Right lobe of liver (tissue), 6 donors: ENCODE results near the gene ZCCHC7. TPM values are rescaled to one million over a fixed set of nuclear protein-coding genes. Genes with fewer than 3 reads are reported as not detected.

Source experiments
- ATAC-seq, 4 donors: fragments of 200-7000 bp; cut with Tn5 transposase; one replicate each; pipeline ENCODE4 v1.9.1; 2020; ENCODE audit warnings: mild to moderate bottlenecking in 4 of 4, moderate library complexity in 4 of 4
- DNase-seq, 3 donors: peaks; one replicate each; pipeline ENCODE4 v3.0.0-alpha.2; 2020
- H3K27ac ChIP-seq, 3 donors: fragments of 200-600 bp; one replicate each; pipeline ENCODE4 v1.8.0; 2022
- H3K27me3 ChIP-seq, 2 donors: fragments of 200-600 bp; one replicate each; pipeline ENCODE4 v1.8.0; 2022
- H3K36me3 ChIP-seq, 4 donors: fragments of 200-600 bp; sonication (generic) in 1 of 4; one replicate each; pipeline versions ENCODE4 v1.5.1 to v1.8.0; 2017 to 2022; ENCODE audit warnings: control low read depth in 1 of 4
- H3K4me1 ChIP-seq, 4 donors: fragments of 200-600 bp; sonication (generic) in 1 of 4; one replicate each; pipeline versions ENCODE4 v1.5.1 to v1.8.0; 2017 to 2022; ENCODE audit warnings: control low read depth in 1 of 4
- H3K4me3 ChIP-seq, 3 donors: fragments of 200-600 bp; one replicate each; pipeline ENCODE4 v1.8.0; 2022
- H3K9me3 ChIP-seq, 4 donors: fragments of 200-600 bp; sonication (generic) in 1 of 4; one replicate each; pipeline versions ENCODE4 v1.5.1 to v1.8.0; 2017 to 2022; ENCODE audit warnings: control low read depth in 1 of 4
- CTCF ChIP-seq, 4 donors: fragments of 200-600 bp in 3 of 4; fragments of 450-650 bp in 1 of 4; IDR thresholded peaks; one replicate each; pipeline versions ENCODE4 v1.5.1 to v1.8.0; 2016 to 2022; ENCODE audit warnings: antibody characterized with exemption in 4 of 4, mild to moderate bottlenecking in 2 of 4
- POLR2A ChIP-seq: fragments of 450-650 bp; IDR thresholded peaks from one replicate; pipeline ENCODE4 v1.6.1; 2017; ENCODE audit warnings: antibody characterized with exemption, mild to moderate bottlenecking
- WGBS: methylation state at CpG from one replicate; pipeline ENCODE4 v1.1.6; 2018; ENCODE audit warnings: low coverage, low lambda C conversion rate; ENCODE audit not compliant: insufficient coverage; ENCODE audit errors: missing lambda C conversion rate; 5-methylcytosine and 5-hydroxymethylcytosine counted together
- intact Hi-C, 2 donors: fragments of 100-400 bp; cut with DNase I; formaldehyde crosslinking; loops; one replicate each; pipeline versions ENCODE4 v1.11.2 to v1.14.1; 2022
- total RNA-seq, 6 experiments: library from RNA; depleted of rRNA in 2 of 6; stranded (reverse); fragments of >200 nt in 2 of 6; fragmentation: NEBNext Ultra II Directional in 3 of 6; extraction: Animal tissue kit (Norgen Biotek cat#: 25700) in 3 of 6; gene quantifications; one replicate each; pipeline versions ENCODE4 v1.1.0 to v1.2.4, GENCODE V29; 2016 to 2023
- donor health status: DM: no; HTN: yes; CAD: no.
- donor health status: DM: no; HTN: no; CAD: no.
- donor health status: DM: no; HTN: no; CAD: no.
- donor health status: DM: no; HTN: yes; CAD: no.
- donor health status: DM: no; HTN: yes; CAD: no.

ZCCHC7 gene
- total RNA-seq, 6 experiments from 2014 or later = 5.9 to 10.0 (median 7.2) TPM

DNA sequence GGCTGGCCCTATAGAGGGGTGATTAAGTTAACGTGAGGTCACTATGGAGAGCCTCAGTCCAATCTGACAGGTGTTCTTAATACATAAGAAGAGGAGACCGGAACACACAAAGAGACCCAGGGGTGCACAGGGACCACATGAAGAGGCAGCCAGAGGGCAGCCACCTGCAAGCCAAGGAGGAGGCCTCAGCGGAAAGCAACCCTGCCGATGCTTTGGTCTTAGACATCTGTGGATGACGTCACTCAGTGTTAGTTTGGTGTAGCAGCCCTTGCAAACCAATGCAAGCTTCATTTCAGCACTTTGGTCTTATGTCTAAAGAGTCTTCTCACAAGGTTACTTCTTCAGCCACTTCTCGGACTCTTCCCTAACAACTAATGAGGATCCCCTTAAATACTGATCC is 254.5 kb downstream of the ZCCHC7 start:
- 91% methylated on average over 5 of the region's 6 CpGs for WGBS
- no peaks in the 10 kb centered on the region for H3K27me3 ChIP-seq
- H3K36me3 ChIP-seq = no peaks in the 10 kb centered on the region
- no peaks in the 10 kb centered on the region for H3K4me1 ChIP-seq
- no peak overlapping the region for H3K27ac ChIP-seq
- H3K4me3 ChIP-seq = no peak overlapping the region
- no peak for TF ChIP-seq POLR2A
- TF ChIP-seq CTCF (IDR thresholded peaks at IDR 0.05) = no peak
- DNase-seq (no peak), ATAC-seq (no peak)
- no peaks in the 10 kb centered on the region for H3K9me3 ChIP-seq
- intact Hi-C loops = no loop called here

DNA sequence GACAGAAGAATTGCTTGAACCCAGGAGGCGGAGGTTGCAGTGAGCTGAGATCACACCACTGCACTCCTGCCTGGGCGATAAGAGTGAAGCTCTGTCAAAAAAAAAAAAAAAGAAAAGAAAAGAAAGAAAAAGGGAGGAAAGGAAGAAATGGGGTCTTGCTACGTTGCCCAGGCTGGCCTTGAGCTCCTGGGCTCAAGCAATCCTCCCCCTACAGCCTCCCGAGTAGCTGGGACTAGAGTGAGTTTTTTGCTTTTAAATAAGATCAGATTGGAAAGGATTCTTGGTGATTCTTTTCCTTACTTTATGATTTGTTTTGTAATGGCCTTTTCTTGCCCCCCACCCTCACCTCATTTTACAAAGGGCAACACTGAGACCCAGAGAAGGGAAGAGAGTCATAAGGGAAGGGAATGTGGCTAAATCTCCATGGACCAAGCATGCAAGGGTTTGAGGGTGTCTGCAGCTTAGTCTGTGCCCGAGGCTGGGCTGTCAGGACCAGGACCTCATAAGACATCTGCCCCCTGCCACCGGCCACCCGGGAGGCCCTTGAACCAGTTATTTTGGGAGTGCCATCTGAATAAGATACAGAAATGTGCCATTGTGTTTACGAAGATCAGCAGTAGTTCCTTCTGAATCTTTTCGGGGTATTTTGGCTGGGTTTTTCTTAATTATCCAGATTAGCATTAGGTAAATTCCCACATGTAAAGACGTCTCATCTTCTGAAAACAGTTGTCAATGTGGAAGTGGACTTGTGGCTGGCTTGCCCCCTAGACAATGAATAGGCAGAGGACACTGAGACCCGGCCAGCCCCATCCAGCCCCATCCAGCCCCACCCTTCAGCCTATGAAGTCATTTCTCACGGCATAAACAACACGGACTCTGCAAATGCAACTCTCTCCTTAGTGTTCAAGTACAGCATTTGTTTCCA is 257.6 kb downstream of the ZCCHC7 start:
- no peak overlapping the region for H3K27ac ChIP-seq
- no peaks in the 10 kb centered on the region for H3K9me3 ChIP-seq
- no peaks in the 10 kb centered on the region for H3K4me1 ChIP-seq
- no peak for DNase-seq
- H3K27me3 ChIP-seq = no peaks in the 10 kb centered on the region
- H3K4me3 ChIP-seq = no peak overlapping the region
- no peaks in the 10 kb centered on the region for H3K36me3 ChIP-seq
- intact Hi-C loops = no loop called here
- WGBS = 72% methylated on average over 10 of the region's 13 CpGs
- TF ChIP-seq POLR2A = no peak
- TF ChIP-seq CTCF (IDR thresholded peaks at IDR 0.05) = no peak
- no peak for ATAC-seq

DNA sequence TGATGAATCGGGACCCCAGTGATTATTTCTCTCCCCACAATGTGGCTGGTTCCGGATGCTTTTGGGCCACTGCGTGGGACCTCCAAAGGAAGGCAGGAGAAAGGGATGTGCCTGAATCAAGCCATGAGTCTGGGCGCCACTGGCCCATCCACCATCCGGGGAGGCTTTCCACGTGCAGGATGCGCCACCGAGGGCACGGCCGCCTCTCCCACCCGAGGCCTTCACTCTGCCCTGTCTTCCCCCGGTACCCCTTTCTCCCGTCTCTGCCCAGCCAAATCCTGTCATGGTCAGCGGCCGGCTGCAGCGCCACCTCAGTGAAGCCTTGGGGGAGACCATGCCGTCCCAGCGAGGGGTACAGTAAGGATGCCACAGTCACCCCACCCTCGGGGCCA is 258.2 kb downstream of the ZCCHC7 start:
- DNase-seq = no peak
- Histone ChIP-seq H3K36me3 (no peaks in the 10 kb centered on the region), H3K9me3 (no peaks in the 10 kb centered on the region), H3K4me1 (no peaks in the 10 kb centered on the region), H3K27ac (no peak overlapping the region), H3K4me3 (no peak overlapping the region), H3K27me3 (no peaks in the 10 kb centered on the region)
- intact Hi-C loops = no loop called here
- 74% methylated on average over 4 of the region's 19 CpGs for WGBS
- ATAC-seq = no peak
- no peak for TF ChIP-seq CTCF (IDR thresholded peaks at IDR 0.05)
- no peak for TF ChIP-seq POLR2A

- no peak overlapping the region for H3K27ac ChIP-seq
- DNase-seq (no peak), ATAC-seq (no peak)
- 80% methylated on average over 2 of the region's 2 CpGs for WGBS
- no peak overlapping the region for H3K4me3 ChIP-seq
- no peaks in the 10 kb centered on the region for H3K4me1 ChIP-seq
- TF ChIP-seq POLR2A = no peak
- TF ChIP-seq CTCF (IDR thresholded peaks at IDR 0.05) = no peak
- intact Hi-C loops = no loop called here
- H3K9me3 ChIP-seq = no peaks in the 10 kb centered on the region
- no peaks in the 10 kb centered on the region for H3K27me3 ChIP-seq
- H3K36me3 ChIP-seq = no peaks in the 10 kb centered on the region
These were observed 259.5 kb downstream of the ZCCHC7 start for GRCh38 chr9:37379835-37380234.
